PC-9 (cell line): ENCODE data around the gene FAM83C.

Experiments
- EZH2 ChIP-seq: fragments of 200-600 bp; sonication (generic); IDR thresholded peaks from 2 replicates; pipeline ENCODE4 v1.8.0; 2017; ENCODE audit warnings: antibody characterized with exemption, low read depth
- TF ChIP-seq, protein P1 (sequence below): fragments of 200-600 bp; sonication (generic); conservative IDR thresholded peaks from 2 replicates; pipeline ENCODE4 v1.6.1; 2017; ENCODE audit warnings: mixed run types, antibody characterized with exemption, mild to moderate bottlenecking, moderate library complexity

DNA sequence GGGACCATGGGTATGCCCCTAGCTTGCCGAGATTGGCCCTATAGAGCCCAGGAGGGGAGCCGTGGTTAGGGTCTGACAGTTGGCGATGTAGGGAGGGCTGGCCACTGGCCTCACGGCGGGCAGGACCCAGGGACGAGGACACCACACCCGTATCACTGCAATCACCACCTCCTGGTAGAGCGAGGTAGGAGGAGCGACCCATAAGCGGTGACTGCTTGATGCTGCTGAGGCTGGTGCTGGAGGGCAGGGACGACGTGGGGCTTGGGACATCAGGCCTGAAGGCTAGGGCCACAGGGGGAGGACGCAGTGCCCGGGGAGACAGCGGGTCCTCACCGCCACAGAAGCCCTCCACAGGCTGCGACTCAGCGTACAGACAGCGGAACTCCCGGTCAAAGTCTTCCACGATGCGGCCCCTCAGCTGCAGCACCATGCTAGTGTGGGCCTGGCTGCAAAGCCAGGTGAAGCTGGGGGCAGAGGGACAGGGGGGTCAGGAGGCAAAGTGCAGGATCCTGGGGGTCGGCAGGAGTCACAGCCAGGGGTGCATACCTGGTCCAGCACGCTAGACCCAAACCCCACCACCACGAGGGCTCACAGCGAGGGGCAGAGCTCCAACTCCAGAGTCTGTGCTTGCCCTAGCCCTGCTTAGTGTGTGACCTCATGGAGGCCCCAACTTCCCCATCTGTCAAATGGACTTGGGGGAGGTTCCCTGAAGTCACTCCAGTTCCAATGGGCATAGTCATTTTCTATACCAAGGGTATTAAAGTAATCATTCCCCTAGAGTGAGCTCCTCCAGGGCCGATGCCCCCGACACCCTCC, 4.5 kb downstream of the FAM83C start:
- TF ChIP-seq, protein P1, sequence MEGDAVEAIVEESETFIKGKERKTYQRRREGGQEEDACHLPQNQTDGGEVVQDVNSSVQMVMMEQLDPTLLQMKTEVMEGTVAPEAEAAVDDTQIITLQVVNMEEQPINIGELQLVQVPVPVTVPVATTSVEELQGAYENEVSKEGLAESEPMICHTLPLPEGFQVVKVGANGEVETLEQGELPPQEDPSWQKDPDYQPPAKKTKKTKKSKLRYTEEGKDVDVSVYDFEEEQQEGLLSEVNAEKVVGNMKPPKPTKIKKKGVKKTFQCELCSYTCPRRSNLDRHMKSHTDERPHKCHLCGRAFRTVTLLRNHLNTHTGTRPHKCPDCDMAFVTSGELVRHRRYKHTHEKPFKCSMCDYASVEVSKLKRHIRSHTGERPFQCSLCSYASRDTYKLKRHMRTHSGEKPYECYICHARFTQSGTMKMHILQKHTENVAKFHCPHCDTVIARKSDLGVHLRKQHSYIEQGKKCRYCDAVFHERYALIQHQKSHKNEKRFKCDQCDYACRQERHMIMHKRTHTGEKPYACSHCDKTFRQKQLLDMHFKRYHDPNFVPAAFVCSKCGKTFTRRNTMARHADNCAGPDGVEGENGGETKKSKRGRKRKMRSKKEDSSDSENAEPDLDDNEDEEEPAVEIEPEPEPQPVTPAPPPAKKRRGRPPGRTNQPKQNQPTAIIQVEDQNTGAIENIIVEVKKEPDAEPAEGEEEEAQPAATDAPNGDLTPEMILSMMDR, result no peak
- no peak for TF ChIP-seq EZH2
